A673 (cell line): ENCODE data around the gene CAPZB. TPM values are rescaled to one million over a fixed set of nuclear protein-coding genes. Genes with fewer than 3 reads are reported as not detected.

Experiments
- BruUV-seq: library from RNA; stranded (reverse); fragments of 400-500 nt; replicated peaks from 2 replicates; lab custom pipeline; 2021; lab: Mats Ljungman, UMichigan
- CTCF ChIA-PET: fragments of 300-600 bp; sonication (Branson Sonifier 250); formaldehyde crosslinking; loops from one replicate; lab custom pipeline; 2022; ENCODE audit warnings: antibody characterized with exemption; lab: Charles Lee
- POLR2A ChIA-PET: fragments of 300-600 bp; sonication (Branson Sonifier 250); formaldehyde crosslinking; loops from one replicate; lab custom pipeline; 2022; ENCODE audit warnings: antibody characterized with exemption; ENCODE audit not compliant: low non-redundant PET; lab: Charles Lee
- DNase-seq: peaks from one replicate; pipeline ENCODE4 v3.0.0-alpha.2; 2015; ENCODE audit warnings: low spot score
- H3K27ac ChIP-seq: fragments of 200-600 bp; sonication (generic); 2 replicates; pipeline ENCODE4 v1.5.1; 2016; ENCODE audit warnings: mixed run types, low read depth, mild to moderate bottlenecking, mixed read lengths, antibody characterized with exemption, low read length; ENCODE audit not compliant: poor library complexity, severe bottlenecking
- H3K27me3 ChIP-seq: fragments of 200-600 bp; sonication (generic); replicated peaks from 2 replicates; pipeline ENCODE4 v1.6.1; 2017; ENCODE audit warnings: mixed run types, low read depth, mild to moderate bottlenecking, mixed read lengths, antibody characterized with exemption, low read length; ENCODE audit not compliant: insufficient read depth, poor library complexity
- H3K36me3 ChIP-seq: fragments of 200-600 bp; sonication (generic); 2 replicates; pipeline ENCODE4 v1.6.1; 2016; ENCODE audit warnings: mixed run types, mild to moderate bottlenecking, mixed read lengths, antibody characterized with exemption, low read length; ENCODE audit not compliant: insufficient read depth, poor library complexity, severe bottlenecking
- H3K4me1 ChIP-seq: fragments of 200-600 bp; sonication (generic); 2 replicates; pipeline ENCODE4 v1.6.1; 2017; ENCODE audit warnings: mixed run types, mild to moderate bottlenecking, mixed read lengths, antibody characterized with exemption, low read length; ENCODE audit not compliant: insufficient read depth, poor library complexity, severe bottlenecking
- H3K4me3 ChIP-seq: fragments of 200-600 bp; sonication (generic); 2 replicates; pipeline ENCODE4 v1.5.1; 2016; ENCODE audit warnings: low read depth, mixed run types, mild to moderate bottlenecking, mixed read lengths, low read length; ENCODE audit not compliant: poor library complexity, severe bottlenecking
- H3K9me3 ChIP-seq: fragments of 200-600 bp; sonication (generic); 2 replicates; pipeline ENCODE4 v1.6.1; 2016; ENCODE audit warnings: mixed run types, low read depth, mild to moderate bottlenecking, mixed read lengths, antibody characterized with exemption, low read length; ENCODE audit not compliant: poor library complexity, severe bottlenecking
- EZH2 ChIP-seq: fragments of 200-600 bp; sonication (generic); IDR thresholded peaks from 2 replicates; pipeline ENCODE4 v1.6.1; 2017; ENCODE audit warnings: borderline replicate concordance, low read depth, mild to moderate bottlenecking, mixed read lengths, antibody characterized with exemption, low read length; ENCODE audit not compliant: poor library complexity, severe bottlenecking
- intact Hi-C: fragments of 100-400 bp; cut with micrococcal nuclease; formaldehyde crosslinking; loops from one replicate; pipeline ENCODE4 v1.10.0; 2022; ENCODE audit not compliant: unreplicated experiment
- total RNA-seq: library from RNA; stranded (reverse); gene quantifications from 2 replicates; pipeline ENCODE4 v1.2.3, GENCODE V29; 2021
- TF ChIP-seq, protein P1 (sequence below): fragments of 300-800, 200-600 bp; sonication (generic); conservative IDR thresholded peaks from 2 replicates; pipeline ENCODE4 v1.5.1; 2017; ENCODE audit warnings: low read depth, mild to moderate bottlenecking, antibody characterized with exemption, low read length, moderate library complexity, mixed read lengths

CAPZB gene
- total RNA-seq, 1 experiment from 2014 or later: 214 TPM

DNA sequence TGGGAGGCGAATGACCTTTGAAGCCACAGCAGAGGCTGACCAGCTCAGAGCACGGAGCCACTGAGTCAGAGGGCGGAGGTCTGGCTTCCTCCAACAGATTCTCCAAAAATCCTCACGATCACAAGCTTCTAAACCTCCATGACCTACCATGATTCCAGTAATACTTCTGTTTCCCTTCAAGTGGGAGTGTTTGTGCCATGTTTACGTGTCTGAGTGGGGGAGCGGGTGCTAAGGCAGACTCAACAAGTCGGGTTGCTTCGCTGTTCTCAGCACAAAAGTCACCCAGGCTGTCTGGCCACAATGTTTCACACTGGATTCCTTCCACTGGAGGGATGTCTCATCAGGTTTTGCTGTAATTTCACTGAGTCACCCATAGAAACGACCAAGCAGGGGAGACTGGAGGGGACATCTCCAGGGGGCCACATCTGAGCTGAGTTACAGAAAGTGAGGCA, 87.0 kb downstream of the CAPZB start:
- no TSS peak for BruUV-seq
- DNase-seq: no peak
- no peaks in the 10 kb centered on the region for H3K36me3 ChIP-seq
- intact Hi-C loops: no loop called here
- H3K9me3 ChIP-seq: no peaks in the 10 kb centered on the region
- TF ChIP-seq EZH2: no peak
- TF ChIP-seq, protein P1, sequence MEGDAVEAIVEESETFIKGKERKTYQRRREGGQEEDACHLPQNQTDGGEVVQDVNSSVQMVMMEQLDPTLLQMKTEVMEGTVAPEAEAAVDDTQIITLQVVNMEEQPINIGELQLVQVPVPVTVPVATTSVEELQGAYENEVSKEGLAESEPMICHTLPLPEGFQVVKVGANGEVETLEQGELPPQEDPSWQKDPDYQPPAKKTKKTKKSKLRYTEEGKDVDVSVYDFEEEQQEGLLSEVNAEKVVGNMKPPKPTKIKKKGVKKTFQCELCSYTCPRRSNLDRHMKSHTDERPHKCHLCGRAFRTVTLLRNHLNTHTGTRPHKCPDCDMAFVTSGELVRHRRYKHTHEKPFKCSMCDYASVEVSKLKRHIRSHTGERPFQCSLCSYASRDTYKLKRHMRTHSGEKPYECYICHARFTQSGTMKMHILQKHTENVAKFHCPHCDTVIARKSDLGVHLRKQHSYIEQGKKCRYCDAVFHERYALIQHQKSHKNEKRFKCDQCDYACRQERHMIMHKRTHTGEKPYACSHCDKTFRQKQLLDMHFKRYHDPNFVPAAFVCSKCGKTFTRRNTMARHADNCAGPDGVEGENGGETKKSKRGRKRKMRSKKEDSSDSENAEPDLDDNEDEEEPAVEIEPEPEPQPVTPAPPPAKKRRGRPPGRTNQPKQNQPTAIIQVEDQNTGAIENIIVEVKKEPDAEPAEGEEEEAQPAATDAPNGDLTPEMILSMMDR: no peak
- H3K27me3 ChIP-seq: no peaks in the 10 kb centered on the region
- H3K27ac ChIP-seq: no peak overlapping the region
- H3K4me3 ChIP-seq: no peak overlapping the region
- H3K4me1 ChIP-seq: no peaks in the 10 kb centered on the region
- CTCF ChIA-PET: interaction anchor here (0.5 kb wide), 1 partner anchor 17 kb away, joined by 3 read pairs; no protein-coding TSS in a partner anchor
- POLR2A ChIA-PET: no interaction called here

DNA sequence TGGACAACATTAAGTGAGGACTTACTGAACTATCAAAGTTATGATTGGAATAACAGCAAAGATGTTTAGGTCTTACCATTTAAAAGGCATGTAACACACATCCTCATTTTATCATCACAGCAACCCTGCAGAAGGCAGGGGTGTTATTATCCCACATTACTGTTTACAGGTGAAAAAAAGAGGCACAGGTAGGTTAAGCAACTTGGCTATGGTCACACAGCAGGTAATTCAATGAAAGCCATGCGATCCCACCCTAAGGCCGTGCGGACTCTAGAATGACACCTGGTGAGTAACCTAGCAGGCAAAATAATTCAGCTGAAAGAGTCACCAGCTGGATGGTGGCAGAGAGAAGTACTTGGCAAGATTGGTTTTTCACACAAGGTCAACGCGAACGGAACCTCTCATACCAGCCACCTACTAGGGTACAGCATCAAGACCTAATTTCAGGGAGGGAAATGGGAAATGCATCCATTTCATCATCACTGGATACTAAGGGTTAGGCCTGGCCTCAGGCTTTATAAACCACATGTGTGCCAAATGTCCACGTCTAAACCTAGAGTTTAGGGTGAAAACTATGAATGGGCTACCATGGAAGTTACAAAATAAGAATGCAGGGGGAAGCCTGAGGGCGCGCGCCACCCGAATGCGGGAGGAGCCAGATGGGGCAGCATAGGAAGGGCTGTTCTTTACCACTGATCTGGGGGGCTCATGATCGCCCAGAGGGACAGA, 88.0 kb downstream of the CAPZB start:
- no TSS peak for BruUV-seq
- H3K4me1 ChIP-seq: no peaks in the 10 kb centered on the region
- intact Hi-C loops: no loop called here

DNA sequence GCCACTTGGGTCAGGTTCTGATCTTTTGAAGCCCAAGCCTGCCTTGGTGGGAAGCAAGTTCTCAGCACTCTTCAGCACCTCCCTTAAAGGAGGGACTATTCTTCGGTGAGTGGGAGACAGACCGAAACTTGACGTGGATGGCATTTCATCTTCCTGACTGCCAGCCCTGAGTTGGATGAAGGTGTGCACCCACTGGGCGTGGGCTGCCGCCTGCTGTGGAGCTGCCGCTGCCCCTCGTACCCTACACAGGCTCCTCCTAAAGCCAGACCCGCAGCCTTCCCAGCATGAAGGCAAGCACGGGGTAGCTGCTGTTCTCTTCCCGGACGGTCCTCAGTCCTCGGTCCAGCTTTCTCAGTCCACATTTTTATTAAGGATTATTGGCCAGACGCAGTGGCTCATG, 89.1 kb downstream of the CAPZB start:
- DNase-seq: no peak
- intact Hi-C loops: no loop called here
- ChIA-PET CTCF (no interaction called here), POLR2A (no interaction called here)
- no peaks in the 10 kb centered on the region for H3K27me3 ChIP-seq
- H3K36me3 ChIP-seq: no peaks in the 10 kb centered on the region
- peaks cover 6% of the 10 kb centered on the region for H3K4me1 ChIP-seq
- no peak overlapping the region for H3K4me3 ChIP-seq
- H3K27ac ChIP-seq: no peak overlapping the region
- no peaks in the 10 kb centered on the region for H3K9me3 ChIP-seq
- no TSS peak for BruUV-seq
- TF ChIP-seq, protein P1: no peak
- no peak for TF ChIP-seq EZH2

More for the DNA sequence above, 88.0 kb downstream of the CAPZB start:
- no peak for TF ChIP-seq EZH2
- TF ChIP-seq, protein P1: no peak
- Histone ChIP-seq H3K27ac (no peak overlapping the region), H3K4me3 (no peak overlapping the region), H3K27me3 (no peaks in the 10 kb centered on the region), H3K9me3 (no peaks in the 10 kb centered on the region), H3K36me3 (no peaks in the 10 kb centered on the region)
- DNase-seq: no peak
- ChIA-PET CTCF (interaction anchor here (0.5 kb wide), 1 partner anchor 16 kb away, joined by 3 read pairs; no protein-coding TSS in a partner anchor), POLR2A (no interaction called here)
